ENCODE measurements around the gene SLC26A1.

GRCh38 chr4:1041936-1042330 lies 48.7 kb upstream of the SLC26A1 start:
- no peak for TF ChIP-seq CTCF (IDR thresholded peaks at IDR 0.05 in 2 of 3, conservative IDR thresholded peaks at IDR 0.05 in 1 of 3; ENCODE audit: borderline replicate concordance in 1 of 3, insufficient read depth in 1 of 3, low read depth in 2 of 3, low read length in 2 of 3)
- TF ChIP-seq TCF7L2 (IDR thresholded peaks at IDR 0.05; ENCODE audit: borderline replicate concordance, extremely low read depth, insufficient read depth, insufficient read length) = no peak
- TF ChIP-seq POLR2A (IDR thresholded peaks at IDR 0.05; ENCODE audit: borderline replicate concordance, extremely low read depth, insufficient read depth, insufficient read length) = no peak
- no peak for TF ChIP-seq RAD21 (IDR thresholded peaks at IDR 0.05; ENCODE audit: low read depth)
- TF ChIP-seq REST (IDR thresholded peaks at IDR 0.05; ENCODE audit: low read depth) = no peak
- no peak for TF ChIP-seq MAX (IDR thresholded peaks at IDR 0.05)
- no peak for TF ChIP-seq ZFX (IDR thresholded peaks at IDR 0.05)
- no peak for TF ChIP-seq ATF3 (IDR thresholded peaks at IDR 0.05)
- TF ChIP-seq JUND (IDR thresholded peaks at IDR 0.05) = no peak
